DND-41 (cell line): ENCODE measurements around the gene PCK1.

ENCODE experiments used
- CTCF ChIP-seq: IDR thresholded peaks from 2 replicates; pipeline ENCODE4 v1.5.1; 2012; ENCODE audit warnings: borderline replicate concordance, low read length, moderate library complexity, mild to moderate bottlenecking; ENCODE audit not compliant: poor library complexity, severe bottlenecking; ENCODE audit errors: extremely low read depth
- EZH2 ChIP-seq: IDR thresholded peaks from 3 replicates; pipeline ENCODE4 v1.6.1; 2012; ENCODE audit warnings: borderline replicate concordance, low read depth, mild to moderate bottlenecking, moderate library complexity, low read length, inconsistent platforms; ENCODE audit not compliant: severe bottlenecking

GRCh38 chr20:57559289-57559634, 1.6 kb upstream of the PCK1 start:
- TF ChIP-seq CTCF (no peak), EZH2 (no peak)
